ENCODE data around the gene DNAJB11.
"Not testable (repeated sequence)": the region's sequence is repeated elsewhere in the genome, so short reads cannot be mapped to it uniquely, and the experiment has no call there.

The DNAJB11 gene

DNA sequence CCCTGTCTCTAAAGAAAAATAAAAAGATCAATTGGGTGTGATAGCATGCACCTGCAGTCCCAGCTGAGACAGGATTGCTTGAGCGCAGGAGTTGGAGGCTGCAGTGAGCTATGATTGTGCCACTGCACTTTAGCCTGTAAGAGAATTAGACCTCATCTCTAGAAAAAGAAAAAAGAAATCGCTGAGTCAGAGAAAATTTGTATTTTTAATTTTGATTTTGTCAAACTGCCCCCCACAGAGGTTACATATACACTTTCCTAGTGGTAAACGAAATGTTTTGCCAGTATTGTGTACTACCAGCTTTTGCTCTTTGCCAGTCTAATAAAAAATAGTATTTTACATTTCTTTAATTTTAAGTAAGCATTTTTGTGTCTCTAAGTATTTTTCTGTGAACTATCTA is 21.0 kb upstream of the DNAJB11 start:
- in situ Hi-C loops (cut with HindIII; ENCODE audit: low sequenced_read_pairs), result no loop called here

DNA sequence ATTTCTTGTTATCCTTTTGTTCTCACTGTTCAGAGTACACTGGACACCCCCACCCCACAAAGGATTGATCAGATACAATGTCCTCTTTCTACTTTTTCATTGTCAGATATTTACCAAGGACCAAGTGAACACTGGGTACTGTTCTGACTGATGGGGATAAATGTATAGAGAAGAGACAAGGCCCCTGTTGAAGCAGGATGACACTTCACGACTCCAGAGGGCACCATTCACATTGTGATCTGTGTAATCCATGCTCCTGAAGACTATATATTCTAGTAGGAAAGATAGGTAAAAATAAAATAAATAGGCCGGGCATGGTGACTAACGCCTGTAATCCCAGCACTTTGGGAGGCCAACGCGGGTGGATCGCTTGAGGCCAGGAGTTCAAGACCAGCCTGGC is 19.1 kb upstream of the DNAJB11 start:
- in situ Hi-C loops (cut with HindIII; ENCODE audit: low sequenced_read_pairs), result no loop called here

DNA sequence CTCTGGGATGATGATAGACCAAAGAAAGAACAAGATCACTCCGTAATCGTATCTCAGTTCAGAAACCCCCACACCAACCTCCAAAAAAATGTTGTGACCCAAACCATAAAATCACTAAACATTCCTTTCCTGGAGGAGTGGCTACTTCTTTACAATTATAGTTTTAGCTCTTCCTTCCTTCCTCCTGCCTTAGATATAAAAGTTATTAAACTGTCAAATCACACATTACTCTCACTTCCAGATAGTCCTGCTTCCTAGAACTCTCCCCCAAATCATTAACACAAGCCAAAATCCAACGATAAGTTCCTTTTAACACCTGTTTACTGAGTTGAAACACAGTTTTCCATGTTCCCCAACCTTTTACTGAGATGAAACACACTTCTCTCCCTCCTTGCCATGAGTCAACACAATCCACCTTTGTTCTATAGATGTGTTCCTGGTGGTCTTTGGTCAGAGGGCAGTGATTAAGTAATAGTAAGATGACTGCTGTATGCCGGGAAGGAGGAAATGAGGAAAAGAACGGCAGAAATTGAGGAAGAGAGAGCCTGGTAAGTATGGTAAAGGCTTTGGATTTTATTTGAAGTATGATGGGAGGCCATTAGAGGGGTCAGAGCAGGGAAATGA is 18.0 kb upstream of the DNAJB11 start:
- in situ Hi-C loops (cut with HindIII; ENCODE audit: low sequenced_read_pairs), result no loop called here

DNA sequence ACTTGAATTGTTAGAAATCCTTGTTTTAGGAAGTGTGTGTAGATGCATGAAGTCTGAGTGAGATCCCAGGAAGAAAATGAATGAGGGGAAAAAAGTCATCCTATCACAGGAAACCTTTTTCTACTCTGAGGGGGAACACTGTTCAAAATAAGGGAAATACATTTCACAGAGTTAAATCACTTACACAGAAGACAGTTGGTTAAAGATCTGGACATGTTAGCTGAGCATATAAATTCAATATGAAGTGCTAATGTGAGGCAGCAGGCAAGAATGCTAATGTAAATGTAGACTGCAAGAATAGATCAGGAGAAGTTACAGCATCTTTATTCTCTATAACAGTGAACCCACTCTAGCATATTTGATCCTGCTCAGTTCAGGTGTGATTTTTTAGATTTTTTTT is 5.9 kb upstream of the DNAJB11 start:
- in situ Hi-C loops (cut with HindIII; ENCODE audit: low sequenced_read_pairs), result no loop called here

DNA sequence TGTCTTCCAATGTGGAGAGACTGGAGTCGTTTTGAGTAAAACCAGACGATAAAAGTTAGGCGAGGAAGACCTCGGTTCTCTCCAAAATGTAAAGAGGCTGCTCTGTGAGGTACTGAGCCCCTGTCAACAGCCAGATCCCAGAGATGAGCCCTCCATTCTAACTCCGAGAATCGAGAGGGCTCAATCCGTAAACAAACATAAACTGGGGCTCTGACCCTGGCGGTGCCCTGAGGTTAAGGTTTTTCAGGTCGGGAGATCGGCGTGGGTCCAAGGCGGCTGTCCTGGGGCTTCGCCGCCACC is 3.8 kb upstream of the DNAJB11 start:
- in situ Hi-C loops (cut with HindIII; ENCODE audit: low sequenced_read_pairs), result no loop called here

DNA sequence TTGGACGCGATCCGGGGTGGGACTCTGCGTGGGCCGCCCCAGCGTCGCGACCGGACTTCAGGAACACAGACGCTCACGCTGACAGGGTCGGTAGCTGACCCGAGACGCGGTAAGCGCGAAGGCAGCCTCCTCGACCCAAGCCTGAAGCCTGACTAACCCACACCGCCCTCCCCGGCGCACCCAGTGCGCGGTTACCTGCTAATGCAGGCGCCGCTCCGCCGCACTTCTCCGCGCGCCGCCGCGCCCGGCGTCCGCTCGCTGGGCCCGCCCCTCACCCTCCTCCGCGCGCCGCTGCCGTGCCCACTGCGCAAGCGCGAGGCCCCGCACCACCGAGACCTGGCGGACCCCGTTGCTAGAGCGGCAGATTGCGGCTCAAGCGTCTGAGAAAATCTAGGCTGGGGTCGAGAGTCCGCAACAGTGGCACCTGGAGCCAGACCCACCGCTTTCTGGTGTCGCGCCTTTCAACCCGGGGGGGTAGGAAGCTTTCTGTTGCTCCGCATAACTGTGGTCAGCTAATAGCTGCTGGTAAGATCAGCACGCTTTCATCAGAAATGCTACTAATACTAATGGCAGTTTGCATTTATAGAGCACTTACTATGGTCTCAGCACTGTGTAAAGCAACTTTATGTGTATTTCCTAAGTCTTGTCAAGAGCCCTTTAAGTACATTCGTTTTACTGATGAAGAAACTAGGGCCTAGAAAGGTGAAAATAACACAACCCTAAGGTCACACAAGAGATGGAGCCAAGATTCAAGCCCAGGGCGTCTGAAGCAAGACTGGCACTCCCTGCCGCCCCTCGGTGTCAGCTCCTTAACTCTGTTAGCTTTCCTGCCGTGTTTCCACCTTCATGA is 3.2 kb upstream of the DNAJB11 start, which contains the start of gene TBCCD1:
Gene TBCCD1, minus strand, starts transcription at position 268 of the 850 bp plus-strand sequence. CDS start 3,010 bp downstream, outside the sequence.
- in situ Hi-C loops (cut with HindIII; ENCODE audit: low sequenced_read_pairs), result no loop called here

DNA sequence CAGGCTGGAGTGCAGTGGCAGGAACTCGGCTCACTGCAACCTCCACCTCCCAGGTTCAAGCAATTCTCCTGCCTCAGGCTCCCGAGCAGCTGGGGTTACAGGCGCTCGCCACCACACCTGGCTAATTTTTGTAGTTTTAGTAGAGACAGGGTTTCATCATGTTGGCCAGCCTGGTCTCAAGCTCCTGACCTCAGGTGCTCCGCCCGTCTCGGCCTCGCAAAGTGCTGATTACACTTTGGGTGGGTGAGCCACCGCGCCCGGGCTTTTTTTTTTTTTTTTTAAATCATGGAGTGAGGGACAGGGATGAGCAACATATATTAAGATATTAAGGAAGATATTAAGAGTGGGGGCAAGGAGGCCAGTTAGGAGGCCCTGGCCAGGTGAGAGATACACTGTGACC is 1.2 kb upstream of the DNAJB11 start:
- in situ Hi-C loops (cut with HindIII; ENCODE audit: low sequenced_read_pairs), result not testable (repeated sequence)

DNA sequence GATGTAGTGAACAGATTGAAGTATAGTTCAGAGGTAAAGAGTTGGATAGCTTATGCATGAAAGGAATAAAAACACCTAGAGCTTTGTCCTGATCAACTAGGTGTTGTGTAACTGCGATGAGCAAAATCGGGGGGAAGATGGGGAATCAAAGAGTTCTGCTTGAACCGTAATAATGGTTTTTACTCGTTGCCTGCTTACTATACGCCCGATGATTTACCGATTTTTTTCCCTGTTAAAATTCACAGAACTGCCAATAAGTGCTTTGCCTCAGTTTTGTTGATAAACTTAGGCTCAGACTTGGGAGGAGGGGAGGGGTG is 783 bp upstream of the DNAJB11 start:
- in situ Hi-C loops (cut with HindIII; ENCODE audit: low sequenced_read_pairs), result no loop called here

DNA sequence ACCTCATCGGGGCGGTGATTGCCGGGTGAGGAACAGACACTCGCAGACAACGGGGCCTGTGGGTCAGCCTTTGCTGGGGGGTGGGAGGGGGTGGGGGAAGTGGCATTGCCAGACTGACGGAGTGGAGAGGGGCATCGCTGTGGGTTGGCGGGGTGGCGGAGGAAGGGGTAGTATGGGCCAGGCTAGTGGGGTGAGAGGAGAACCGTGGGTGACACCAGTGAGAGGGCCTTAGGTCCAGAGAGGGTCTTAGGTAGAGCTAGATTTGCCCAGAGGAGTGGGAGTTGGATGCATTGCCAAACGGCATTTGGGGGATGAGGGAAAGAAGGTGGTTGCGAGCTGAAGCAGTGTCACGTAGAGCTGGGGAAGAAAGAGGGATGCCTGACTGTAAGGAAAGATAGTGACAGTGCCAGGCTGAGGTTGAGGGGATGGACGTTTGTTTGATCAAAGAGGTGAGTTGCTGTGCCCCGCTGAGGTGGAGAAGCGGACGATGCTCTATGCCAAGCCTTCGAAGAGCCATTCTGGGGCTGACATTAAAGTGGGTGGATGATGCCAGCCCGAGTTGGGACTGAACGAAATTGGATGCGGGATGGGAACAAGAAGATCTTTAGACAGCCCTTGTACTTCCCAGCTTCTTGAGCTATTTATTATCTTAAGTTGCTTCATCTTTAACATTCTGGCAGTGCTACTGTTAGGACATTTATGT is 572 bp downstream of the DNAJB11 start:
- in situ Hi-C loops (cut with HindIII; ENCODE audit: low sequenced_read_pairs), result no loop called here

DNA sequence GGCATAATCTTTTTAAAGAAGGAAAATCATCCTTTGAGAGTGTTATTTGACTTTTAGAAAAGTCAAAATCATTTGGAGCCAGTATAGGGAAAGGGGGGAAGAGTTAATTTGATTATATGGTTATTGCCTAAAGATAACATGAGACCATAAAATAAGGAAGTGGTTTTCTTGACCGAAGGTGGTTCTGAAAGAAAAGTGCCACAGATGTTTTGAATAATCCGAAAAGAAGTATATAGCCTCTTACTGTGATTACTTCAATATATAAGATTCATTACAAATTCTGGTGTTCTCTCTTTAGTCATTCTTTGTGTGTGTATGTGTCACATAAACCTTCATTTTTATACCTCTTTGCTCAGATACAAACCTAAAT is 1.1 kb downstream of the DNAJB11 start:
- in situ Hi-C loops (cut with HindIII; ENCODE audit: low sequenced_read_pairs), result no loop called here

DNA sequence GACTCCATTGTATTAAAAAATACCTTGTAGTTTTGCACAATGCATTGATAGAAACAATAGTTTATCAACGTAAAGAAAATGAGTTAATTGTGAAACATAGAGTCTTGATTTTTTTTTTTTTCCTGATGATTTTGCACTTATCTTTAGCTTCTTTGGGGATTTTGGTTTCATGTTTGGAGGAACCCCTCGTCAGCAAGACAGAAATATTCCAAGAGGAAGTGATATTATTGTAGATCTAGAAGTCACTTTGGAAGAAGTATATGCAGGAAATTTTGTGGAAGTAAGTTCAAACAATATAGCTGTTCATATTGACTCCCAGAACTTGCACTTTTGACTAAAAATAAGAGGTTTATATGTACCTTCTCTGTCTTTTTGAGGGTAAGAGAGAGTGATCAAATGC is 7.0 kb downstream of the DNAJB11 start:
- in situ Hi-C loops (cut with HindIII; ENCODE audit: low sequenced_read_pairs), result no loop called here

DNA sequence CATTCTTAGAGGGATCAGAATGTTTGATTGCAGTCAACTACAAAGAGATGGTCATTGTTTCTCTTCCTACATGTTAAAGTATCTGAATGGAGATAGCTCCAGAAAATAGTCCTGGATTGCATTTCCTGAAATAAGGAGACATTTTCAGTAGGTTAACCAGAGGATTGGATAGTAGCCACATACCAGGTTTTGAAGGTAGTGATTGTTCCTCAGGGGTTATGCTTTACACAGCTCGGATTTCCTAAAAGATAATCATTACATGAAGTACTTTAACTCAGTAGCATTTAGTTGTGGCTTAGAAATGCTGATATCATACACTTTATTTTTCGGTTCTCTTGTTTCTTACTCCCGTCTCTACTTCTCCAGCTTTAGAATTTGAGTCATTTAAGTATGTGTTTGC is 10.3 kb downstream of the DNAJB11 start:
- in situ Hi-C loops (cut with HindIII; ENCODE audit: low sequenced_read_pairs), result no loop called here

DNA sequence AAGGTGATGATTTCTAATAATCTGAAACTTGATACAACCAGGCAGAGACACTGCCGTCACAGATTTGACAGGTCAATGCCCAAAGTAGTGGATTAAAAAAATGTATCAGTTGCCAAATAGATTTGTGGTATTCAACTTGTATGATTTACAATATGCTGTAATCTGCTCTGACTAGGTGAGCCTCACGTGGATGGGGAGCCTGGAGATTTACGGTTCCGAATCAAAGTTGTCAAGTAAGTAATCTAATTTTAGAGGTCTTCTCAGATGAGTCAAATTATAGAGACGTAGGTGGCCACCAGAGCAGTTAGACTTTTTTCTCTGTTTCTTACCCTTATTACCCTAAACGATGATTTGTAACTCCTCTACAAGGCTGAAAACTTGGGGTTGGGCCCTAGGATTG is 12.0 kb downstream of the DNAJB11 start:
- in situ Hi-C loops (cut with HindIII; ENCODE audit: low sequenced_read_pairs), result no loop called here

DNA sequence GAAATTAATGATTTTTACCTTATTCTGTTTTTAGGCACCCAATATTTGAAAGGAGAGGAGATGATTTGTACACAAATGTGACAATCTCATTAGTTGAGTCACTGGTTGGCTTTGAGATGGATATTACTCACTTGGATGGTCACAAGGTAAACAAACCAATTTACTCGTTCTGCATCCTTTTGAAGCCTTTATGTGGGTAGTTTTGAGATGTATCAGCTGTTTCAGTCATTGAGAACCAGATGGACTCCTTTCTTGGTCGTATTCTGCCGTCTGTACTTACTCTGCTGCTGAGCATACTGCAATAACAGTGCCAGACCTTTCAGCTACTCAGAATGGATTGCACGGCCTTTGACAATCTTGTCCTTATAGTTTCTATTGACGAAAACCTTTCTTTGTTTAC is 13.3 kb downstream of the DNAJB11 start:
- in situ Hi-C loops (cut with HindIII; ENCODE audit: low sequenced_read_pairs), result no loop called here

DNA sequence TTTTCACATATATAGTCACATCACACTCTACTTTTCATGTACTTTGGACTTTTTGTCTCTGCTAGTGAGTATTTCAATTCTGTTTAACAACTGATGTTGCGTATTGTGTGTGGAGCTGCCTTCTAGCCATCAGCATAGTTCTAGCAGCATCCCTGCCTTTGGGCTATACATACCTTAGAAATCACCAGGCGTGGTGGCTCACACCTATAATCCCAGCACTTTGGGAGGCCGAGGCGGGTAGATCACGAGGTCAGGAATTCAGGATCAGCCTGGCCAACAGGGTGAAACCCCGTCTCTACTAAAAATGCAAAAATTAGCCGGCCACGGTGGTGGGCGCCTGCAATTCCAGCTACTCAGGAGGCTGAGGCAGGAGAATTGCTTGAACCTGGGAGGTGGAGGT is 15.7 kb downstream of the DNAJB11 start:
- in situ Hi-C loops (cut with HindIII; ENCODE audit: low sequenced_read_pairs), result not testable (repeated sequence)

DNA sequence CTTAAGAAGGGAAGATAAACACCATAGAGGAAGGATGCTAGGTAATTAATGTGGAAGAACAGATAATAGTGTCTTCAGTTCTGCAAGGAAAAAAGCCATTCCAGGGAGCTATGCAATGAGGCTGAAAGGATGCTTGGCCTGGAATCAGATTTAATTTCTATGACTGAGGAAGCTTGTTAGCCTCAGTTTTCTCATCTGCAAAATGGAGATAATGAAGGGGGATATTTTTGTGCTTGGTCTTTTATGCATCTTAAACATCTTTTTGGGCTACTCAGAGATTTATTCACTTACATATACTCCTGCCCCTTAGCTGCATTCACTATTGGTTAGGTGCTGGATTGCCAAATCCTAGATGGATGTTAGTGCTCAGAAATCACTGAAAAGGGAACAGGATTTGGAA is 16.7 kb downstream of the DNAJB11 start:
- in situ Hi-C loops (cut with HindIII; ENCODE audit: low sequenced_read_pairs), result no loop called here

DNA sequence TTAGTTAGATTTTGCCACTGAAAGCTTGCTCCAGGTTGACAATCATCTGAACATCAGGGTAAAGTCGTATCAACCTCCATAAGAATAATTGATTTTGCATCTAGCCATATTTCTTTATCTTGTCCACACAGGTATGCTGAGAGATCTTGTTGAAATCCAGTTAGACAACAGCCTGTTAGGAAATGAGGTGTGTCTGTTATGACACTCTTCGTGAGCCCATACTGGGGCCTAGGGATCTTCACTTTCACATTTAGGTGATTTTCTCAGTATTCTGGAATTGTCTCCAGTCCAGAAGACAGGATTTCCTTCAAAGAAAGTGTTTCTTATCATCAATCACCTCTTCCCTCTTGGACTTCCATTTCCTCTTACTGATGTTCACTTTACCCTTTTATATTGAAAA is 18.1 kb downstream of the DNAJB11 start:
- in situ Hi-C loops (cut with HindIII; ENCODE audit: low sequenced_read_pairs), result no loop called here

DNA sequence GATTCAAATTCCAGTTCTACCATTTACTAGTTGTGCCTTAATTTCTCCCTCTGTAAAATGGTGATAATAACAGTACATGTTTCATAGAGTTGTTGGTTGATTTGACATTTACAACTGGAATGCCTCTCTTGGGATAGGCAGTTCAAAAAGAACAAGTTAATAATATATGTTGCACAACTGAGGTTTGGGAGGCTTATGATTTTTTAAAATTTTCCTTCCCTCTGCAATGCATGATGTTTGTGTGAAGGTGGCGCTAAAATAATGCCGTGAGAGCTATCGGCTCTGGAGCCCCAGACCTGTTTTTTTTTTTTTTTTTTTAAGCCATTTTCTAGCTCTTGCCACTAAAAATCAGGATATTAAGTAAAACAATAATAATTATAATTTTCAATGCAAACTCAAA is 18.6 kb downstream of the DNAJB11 start:
- in situ Hi-C loops (cut with HindIII; ENCODE audit: low sequenced_read_pairs), result no loop called here

DNA sequence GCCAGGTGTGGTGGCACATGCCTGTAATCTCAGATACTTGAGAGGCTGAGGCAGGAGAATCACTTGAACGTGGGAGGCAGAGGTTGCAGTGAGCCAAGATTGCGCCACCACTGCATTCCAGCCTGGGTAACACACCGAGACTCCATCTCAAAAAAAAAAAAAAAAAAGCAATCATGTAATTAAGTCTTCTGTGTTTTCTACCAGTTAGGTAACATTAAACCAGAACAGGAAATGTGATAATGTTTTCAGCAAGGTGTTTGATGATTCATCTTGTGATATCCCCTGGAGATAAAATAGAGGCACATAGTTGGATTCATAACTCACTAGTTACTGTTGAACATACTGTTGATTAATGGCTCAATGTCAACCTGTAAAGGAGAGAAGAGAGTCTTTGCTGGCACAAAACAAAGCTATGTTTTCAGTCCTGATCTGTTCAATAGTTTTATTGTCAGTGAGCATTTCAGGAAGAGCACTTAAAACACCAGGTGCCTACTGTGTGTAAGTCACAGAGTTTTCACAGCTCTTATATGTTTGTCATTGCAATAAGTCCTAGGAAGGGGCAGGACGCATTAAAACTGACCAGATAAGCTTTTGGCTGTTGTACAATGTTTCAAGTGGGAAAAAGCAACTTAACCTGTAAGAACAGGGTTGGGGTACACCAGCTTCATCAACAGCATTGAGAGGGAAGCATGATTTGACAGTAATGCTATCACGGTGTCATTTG is 19.5 kb downstream of the DNAJB11 start:
- in situ Hi-C loops (cut with HindIII; ENCODE audit: low sequenced_read_pairs), result no loop called here

DNA sequence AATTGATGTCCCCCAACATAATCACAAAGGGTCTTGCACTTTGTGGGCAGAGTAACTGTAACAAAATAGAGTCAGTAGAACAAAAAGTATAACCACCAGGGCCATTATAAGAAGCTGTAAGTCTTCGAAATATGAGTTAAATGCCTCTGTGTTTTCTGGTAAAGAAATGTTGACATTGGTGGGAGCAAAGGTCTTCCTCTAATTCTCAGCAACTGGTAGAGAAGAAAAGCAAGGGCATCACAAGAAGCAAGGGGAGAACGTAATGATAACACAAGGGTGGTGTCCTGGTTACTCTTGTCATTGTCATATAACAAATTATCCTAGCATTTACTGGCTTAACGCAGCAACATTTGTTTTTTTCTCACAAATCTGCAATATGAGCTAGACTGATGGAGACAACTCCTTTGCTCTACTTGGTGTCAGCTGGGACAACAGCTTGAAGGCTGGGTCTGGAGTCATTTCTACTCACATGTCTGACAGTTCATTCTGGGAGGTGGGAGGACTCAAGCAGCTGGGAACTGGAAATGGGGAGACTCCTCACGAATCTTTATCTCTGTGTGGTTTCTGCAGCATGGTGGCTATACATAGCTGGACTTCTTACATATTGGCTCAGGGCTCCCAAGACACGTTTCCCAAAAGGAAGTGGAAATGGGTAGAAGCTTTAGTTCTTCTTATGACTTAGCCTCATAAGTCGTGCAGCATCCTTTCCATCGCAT is 20.2 kb downstream of the DNAJB11 start:
- in situ Hi-C loops (cut with HindIII; ENCODE audit: low sequenced_read_pairs), result no loop called here

DNA sequence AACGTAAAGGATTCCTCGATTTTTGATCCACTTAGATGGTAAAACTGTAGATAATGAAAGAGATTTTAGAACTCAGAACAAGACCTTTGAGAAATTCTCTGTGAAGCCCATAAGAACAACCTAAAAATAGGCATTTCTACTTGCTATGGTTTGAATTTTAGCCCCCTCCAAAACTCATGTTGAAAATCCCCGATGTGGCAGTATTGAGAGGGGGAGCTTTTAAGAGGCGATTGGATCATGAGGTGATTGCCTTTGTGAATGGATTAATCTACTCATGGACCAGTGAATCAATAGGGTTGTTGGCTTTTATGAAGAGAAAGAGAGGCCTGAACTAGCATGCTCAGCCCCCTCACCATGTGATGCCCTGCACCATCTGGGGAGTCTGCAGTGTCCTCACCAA is 22.2 kb downstream of the DNAJB11 start:
- in situ Hi-C loops (cut with HindIII; ENCODE audit: low sequenced_read_pairs), result no loop called here

All from endothelial cell of hepatic sinusoid (primary cell).